K562 (cell line): Measurements from ENCODE around the gene CWC22. TPM values are rescaled to one million over a fixed set of nuclear protein-coding genes. Genes with fewer than 3 reads are reported as not detected.

ENCODE experiments used
- CBFA2T2 ChIP-seq: fragments of 450-650 bp; conservative IDR thresholded peaks from 2 replicates; pipeline ENCODE4 v1.6.1; 2017; ENCODE audit warnings: mild to moderate bottlenecking
- CBX1 ChIP-seq: sonication (generic); IDR thresholded peaks from 2 replicates; pipeline ENCODE4 v1.6.1; 2016; ENCODE audit warnings: antibody characterized with exemption, low read depth, mild to moderate bottlenecking
- CCAR2 ChIP-seq: fragments of 200-400 bp; formaldehyde crosslinking; IDR thresholded peaks from 2 replicates; pipeline ENCODE4 v1.6.1; 2017; ENCODE audit warnings: mild to moderate bottlenecking, low read depth, low read length
- CEBPG ChIP-seq, 3 experiments: fragments of 200-800 bp in 1 of 3; sonication (Bioruptor generic) in 1 of 3; sonication (generic) in 1 of 3; formaldehyde crosslinking in 1 of 3; IDR thresholded peaks in 2 of 3; conservative IDR thresholded peaks in 1 of 3; 2 replicates each; pipeline versions ENCODE4 v1.6.1 to v1.8.0; 2016 to 2022; ENCODE audit warnings: missing compliant biosample characterization in 2 of 3, missing genetic modification characterization in 2 of 3, mild to moderate bottlenecking in 1 of 3, missing genetic modification reagents in 1 of 3
- MAFG ChIP-seq: fragments of 450-650 bp; conservative IDR thresholded peaks from 2 replicates; pipeline ENCODE4 v1.6.1; 2016; ENCODE audit warnings: missing genetic modification characterization, missing compliant biosample characterization
- NR2C2 ChIP-seq, 2 experiments: fragments of 200-800 bp in 1 of 2; sonication (Bioruptor generic) in 1 of 2; sonication (generic) in 1 of 2; formaldehyde crosslinking in 1 of 2; IDR thresholded peaks; 2 replicates each; pipeline versions ENCODE4 v1.6.1 to v1.8.0; 2016 to 2022; ENCODE audit warnings: mild to moderate bottlenecking in 1 of 2, missing compliant biosample characterization in 1 of 2, missing genetic modification characterization in 1 of 2, missing genetic modification reagents in 1 of 2
- OTX1 ChIP-seq: fragments of 450-650 bp; formaldehyde crosslinking; IDR thresholded peaks from 2 replicates; pipeline ENCODE4 v1.4.0; 2022; ENCODE audit warnings: mild to moderate bottlenecking
- PHF8 ChIP-seq: fragments of 200-600 bp; sonication (generic); IDR thresholded peaks from 2 replicates; pipeline ENCODE4 v1.6.1; 2012; ENCODE audit warnings: mixed run types, mild to moderate bottlenecking, inconsistent platforms, low read length, moderate library complexity, borderline replicate concordance
- POU5F1 ChIP-seq: fragments of 150-350 bp; IDR thresholded peaks from 2 replicates; pipeline ENCODE4 v1.6.1; 2014; ENCODE audit warnings: borderline replicate concordance, low read length, low read depth, mild to moderate bottlenecking; ENCODE audit not compliant: partially characterized antibody
- RBBP5 ChIP-seq: fragments of 200-600 bp; sonication (generic); IDR thresholded peaks from 2 replicates; pipeline ENCODE4 v1.6.1; 2012; ENCODE audit warnings: borderline replicate concordance, mild to moderate bottlenecking, low read length, control low read depth, inconsistent platforms; ENCODE audit not compliant: insufficient read depth, poor library complexity, severe bottlenecking
- SIN3B ChIP-seq: fragments of 450-650 bp; IDR thresholded peaks from 2 replicates; pipeline ENCODE4 v1.6.1; 2017; ENCODE audit warnings: low read depth, mild to moderate bottlenecking, moderate library complexity
- SP1 ChIP-seq: sonication (generic); formaldehyde crosslinking; IDR thresholded peaks from 2 replicates; pipeline ENCODE4 v1.8.1; 2022; ENCODE audit warnings: mild to moderate bottlenecking, missing genetic modification reagents
- SRSF7 ChIP-seq: fragments of 200-400 bp; formaldehyde crosslinking; optimal IDR thresholded peaks from 2 replicates; pipeline ENCODE3; 2017; ENCODE audit warnings: mild to moderate bottlenecking, low read depth, low read length
- TAF7 ChIP-seq: fragments of 450-650 bp; IDR thresholded peaks from 2 replicates; pipeline ENCODE4 v1.6.1; 2016; ENCODE audit warnings: missing genetic modification characterization, missing compliant biosample characterization
- TEAD4 ChIP-seq, 2 experiments: sonication (generic) in 1 of 2; formaldehyde crosslinking in 1 of 2; IDR thresholded peaks; 2 replicates each; pipeline versions ENCODE4 v1.6.1 to v1.8.0; 2012 to 2022; ENCODE audit warnings: borderline replicate concordance in 1 of 2, inconsistent platforms in 1 of 2, low read length in 1 of 2, mild to moderate bottlenecking in 1 of 2, missing genetic modification reagents in 1 of 2
- ZC3H11A ChIP-seq: IDR thresholded peaks from 2 replicates; pipeline ENCODE4 v1.6.1; 2012; ENCODE audit warnings: low read depth, low read length, improper control_type of control experiment
- ZNF23 ChIP-seq: fragments of 250-450 bp; sonication (Bioruptor Pico); IDR thresholded peaks from 2 replicates; pipeline ENCODE4 v1.4.0; 2020; ENCODE audit warnings: mild to moderate bottlenecking
- polyA plus RNA-seq, 8 experiments: library from polyadenylated mRNA; depleted of rRNA in 4 of 8; stranded (reverse) in 5 of 8; unstranded in 3 of 8; fragments of >200 nt; fragmentation: Nextera tagmentation in 2 of 8; fragmentation: Illumina TruSeq in 1 of 8; extraction: Ambion mirVana in 2 of 8; extraction: Trizol in 1 of 8; gene quantifications; 2 replicates each; pipeline versions ENCODE4 v1.2.1 to v1.2.3, GENCODE V29; 2011 to 2014; ENCODE audit warnings: inconsistent platforms in 1 of 8, missing spikeins in 1 of 8
- total RNA-seq, 7 experiments: library from RNA; depleted of rRNA in 6 of 7; stranded (reverse); fragments of >200 nt in 6 of 7; fragmentation: Illumina TruSeq in 2 of 7; extraction: Trizol in 2 of 7; gene quantifications; 2 replicates each; pipeline versions ENCODE4 v1.2.1 to v1.2.3, GENCODE V29; 2011 to 2021; ENCODE audit warnings: low replicate concordance in 1 of 7
- TF ChIP-seq, protein P1 (sequence below): fragments of 450-650 bp; IDR thresholded peaks from 2 replicates; pipeline ENCODE4 v1.6.1; 2017; ENCODE audit warnings: mild to moderate bottlenecking, moderate library complexity
- TF ChIP-seq, protein P2 (sequence below), 2 experiments: IDR thresholded peaks; 2 replicates each; pipeline ENCODE4 v1.6.1; 2011; ENCODE audit warnings: borderline replicate concordance in 1 of 2, control low read depth in 1 of 2, low read depth in 1 of 2, low read length in 1 of 2, mild to moderate bottlenecking in 1 of 2, mixed read lengths in 1 of 2, moderate library complexity in 1 of 2; ENCODE audit not compliant: insufficient read depth in 1 of 2, insufficient read length in 1 of 2, poor library complexity in 1 of 2, severe bottlenecking in 1 of 2; ENCODE audit errors: extremely low read depth in 1 of 2
- TF ChIP-seq, protein P3 (sequence below): sonication (generic); IDR thresholded peaks from 2 replicates; pipeline ENCODE4 v1.6.1; 2016
- TF ChIP-seq, protein P4 (sequence below): sonication (generic); formaldehyde crosslinking; IDR thresholded peaks from 2 replicates; pipeline ENCODE4 v1.8.0; 2022; ENCODE audit warnings: mild to moderate bottlenecking, missing genetic modification reagents

Gene CWC22
- total and polyA plus RNA-seq, 9 of the 15 experiments (the other 6 are each of a cell fraction or from before 2014, with no cell fraction given): 14.5 to 54.2 (median 36.7) TPM

DNA sequence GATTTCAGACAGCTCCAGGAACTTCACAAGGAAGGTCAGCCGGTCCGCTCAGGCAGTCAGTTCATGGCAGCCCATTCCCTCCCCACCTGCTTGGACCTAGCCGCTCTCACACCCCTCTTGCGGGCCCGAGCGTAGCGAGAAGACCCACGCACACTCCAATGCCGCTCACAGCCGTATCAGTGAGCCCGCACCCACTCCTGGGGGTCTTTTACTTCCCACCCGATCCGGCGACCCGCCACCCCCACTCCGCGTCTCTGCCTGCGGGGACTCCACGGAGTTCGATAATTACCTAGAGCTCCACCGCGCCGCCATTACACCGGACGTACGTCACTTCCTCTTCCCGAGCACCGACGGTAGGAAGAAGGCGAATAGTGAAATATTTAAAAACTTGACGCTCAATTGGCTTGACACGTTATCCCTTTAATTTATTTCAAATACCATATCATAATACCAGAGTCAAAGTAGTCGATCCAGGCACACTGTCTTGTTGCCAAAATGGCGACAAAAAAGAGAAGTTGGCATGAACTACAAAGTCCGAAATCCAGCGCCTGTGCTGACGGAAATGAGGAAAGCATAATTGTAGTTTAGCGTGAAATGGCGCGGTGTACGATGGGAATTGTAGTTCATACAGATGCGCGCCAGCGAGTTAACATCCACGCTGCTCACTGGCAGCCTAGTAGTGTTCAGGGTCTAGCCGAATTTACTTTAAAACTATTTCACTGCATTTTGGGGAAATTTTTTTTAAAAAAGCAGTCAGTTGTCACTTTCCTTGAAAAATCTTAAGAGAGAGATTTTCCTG, at the start of gene CWC22 (continued):
- TF ChIP-seq ZNF23 (CRISPR knock-in tag) (no peak), CBFA2T2 (no peak), RBBP5 (peak; percentile 97), SRSF7 (no peak), MAFG (tag) (no peak), PHF8 (peak; percentile 90), CCAR2 (no peak), NR2C2 (CRISPR knock-in tag; IDR thresholded peaks at IDR 0.05) (0 out of 2 replicates have a peak, but pooled peaks have one; percentile 46), NR2C2 (tag; IDR thresholded peaks at IDR 0.05) (peak; percentile 79), CBX1 (no peak), SIN3B (peak; percentile 84), CEBPG (CRISPR knock-in tag; IDR thresholded peaks at IDR 0.05) (no peak), CEBPG (tag; conservative IDR thresholded peaks at IDR 0.05 in 1 of 2, IDR thresholded peaks at IDR 0.05 in 1 of 2) (no peak), TAF7 (peak; percentile 98), ZC3H11A (no peak), SP1 (CRISPR knock-in tag) (peak; percentile 77), POU5F1 (peak; percentile 45), TEAD4 (IDR thresholded peaks at IDR 0.05; ENCODE audit: low read length) (0 out of 2 replicates have a peak, but pooled peaks have one; percentile 28), TEAD4 (CRISPR knock-in tag; IDR thresholded peaks at IDR 0.05; ENCODE audit: borderline replicate concordance) (no peak), OTX1 (CRISPR knock-in tag) (0 out of 2 replicates have a peak, but pooled peaks have one; percentile 67)
- TF ChIP-seq, protein P1, sequence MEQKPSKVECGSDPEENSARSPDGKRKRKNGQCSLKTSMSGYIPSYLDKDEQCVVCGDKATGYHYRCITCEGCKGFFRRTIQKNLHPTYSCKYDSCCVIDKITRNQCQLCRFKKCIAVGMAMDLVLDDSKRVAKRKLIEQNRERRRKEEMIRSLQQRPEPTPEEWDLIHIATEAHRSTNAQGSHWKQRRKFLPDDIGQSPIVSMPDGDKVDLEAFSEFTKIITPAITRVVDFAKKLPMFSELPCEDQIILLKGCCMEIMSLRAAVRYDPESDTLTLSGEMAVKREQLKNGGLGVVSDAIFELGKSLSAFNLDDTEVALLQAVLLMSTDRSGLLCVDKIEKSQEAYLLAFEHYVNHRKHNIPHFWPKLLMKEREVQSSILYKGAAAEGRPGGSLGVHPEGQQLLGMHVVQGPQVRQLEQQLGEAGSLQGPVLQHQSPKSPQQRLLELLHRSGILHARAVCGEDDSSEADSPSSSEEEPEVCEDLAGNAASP: no peak
- TF ChIP-seq, protein P2, sequence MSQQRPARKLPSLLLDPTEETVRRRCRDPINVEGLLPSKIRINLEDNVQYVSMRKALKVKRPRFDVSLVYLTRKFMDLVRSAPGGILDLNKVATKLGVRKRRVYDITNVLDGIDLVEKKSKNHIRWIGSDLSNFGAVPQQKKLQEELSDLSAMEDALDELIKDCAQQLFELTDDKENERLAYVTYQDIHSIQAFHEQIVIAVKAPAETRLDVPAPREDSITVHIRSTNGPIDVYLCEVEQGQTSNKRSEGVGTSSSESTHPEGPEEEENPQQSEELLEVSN (IDR thresholded peaks at IDR 0.05; ENCODE audit: borderline replicate concordance in 1 of 2, extremely low read depth in 1 of 2, insufficient read depth in 1 of 2, insufficient read length in 1 of 2, low read depth in 1 of 2, low read length in 1 of 2, poor library complexity in 1 of 2, severe bottlenecking in 1 of 2): peak in 1 of 2 experiments; percentile 34
- TF ChIP-seq, protein P3, sequence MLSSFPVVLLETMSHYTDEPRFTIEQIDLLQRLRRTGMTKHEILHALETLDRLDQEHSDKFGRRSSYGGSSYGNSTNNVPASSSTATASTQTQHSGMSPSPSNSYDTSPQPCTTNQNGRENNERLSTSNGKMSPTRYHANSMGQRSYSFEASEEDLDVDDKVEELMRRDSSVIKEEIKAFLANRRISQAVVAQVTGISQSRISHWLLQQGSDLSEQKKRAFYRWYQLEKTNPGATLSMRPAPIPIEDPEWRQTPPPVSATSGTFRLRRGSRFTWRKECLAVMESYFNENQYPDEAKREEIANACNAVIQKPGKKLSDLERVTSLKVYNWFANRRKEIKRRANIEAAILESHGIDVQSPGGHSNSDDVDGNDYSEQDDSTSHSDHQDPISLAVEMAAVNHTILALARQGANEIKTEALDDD: no peak
- TF ChIP-seq, protein P4, sequence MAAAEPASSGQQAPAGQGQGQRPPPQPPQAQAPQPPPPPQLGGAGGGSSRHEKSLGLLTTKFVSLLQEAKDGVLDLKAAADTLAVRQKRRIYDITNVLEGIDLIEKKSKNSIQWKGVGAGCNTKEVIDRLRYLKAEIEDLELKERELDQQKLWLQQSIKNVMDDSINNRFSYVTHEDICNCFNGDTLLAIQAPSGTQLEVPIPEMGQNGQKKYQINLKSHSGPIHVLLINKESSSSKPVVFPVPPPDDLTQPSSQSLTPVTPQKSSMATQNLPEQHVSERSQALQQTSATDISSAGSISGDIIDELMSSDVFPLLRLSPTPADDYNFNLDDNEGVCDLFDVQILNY (CRISPR knock-in tag): no peak
